HG03064 (cell line): ENCODE results near the gene LMO7.
"Not testable (repeated sequence)": the region's sequence is repeated elsewhere in the genome, so short reads cannot be mapped to it uniquely, and the experiment has no call there.

Source experiments
- ATAC-seq: cut with Tn5 transposase; IDR thresholded peaks from one replicate; pipeline ENCODE4 v1.9.1; 2021; ENCODE audit warnings: low read depth; ENCODE audit not compliant: unreplicated experiment

Gene LMO7

DNA sequence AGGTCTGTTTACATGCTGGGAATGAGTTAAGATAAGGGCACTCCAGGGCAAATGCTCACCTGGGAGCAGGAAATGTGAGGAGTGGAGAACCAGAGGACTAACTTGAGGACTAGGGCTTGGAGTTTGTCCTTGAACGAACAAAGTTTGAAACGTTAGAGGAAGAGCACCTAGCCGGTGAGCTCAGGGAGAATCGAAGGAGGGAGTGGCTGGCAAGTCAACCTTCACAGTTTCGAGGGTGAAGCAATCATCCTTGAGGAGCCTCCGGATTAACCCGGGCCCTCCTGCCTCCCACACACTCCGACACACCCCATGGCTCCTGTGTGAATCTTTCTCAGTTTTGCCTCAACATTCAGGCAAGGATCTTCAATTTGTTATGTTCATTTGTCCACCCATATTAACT is 58.6 kb downstream of the LMO7 start:
- ATAC-seq, result no peak

DNA sequence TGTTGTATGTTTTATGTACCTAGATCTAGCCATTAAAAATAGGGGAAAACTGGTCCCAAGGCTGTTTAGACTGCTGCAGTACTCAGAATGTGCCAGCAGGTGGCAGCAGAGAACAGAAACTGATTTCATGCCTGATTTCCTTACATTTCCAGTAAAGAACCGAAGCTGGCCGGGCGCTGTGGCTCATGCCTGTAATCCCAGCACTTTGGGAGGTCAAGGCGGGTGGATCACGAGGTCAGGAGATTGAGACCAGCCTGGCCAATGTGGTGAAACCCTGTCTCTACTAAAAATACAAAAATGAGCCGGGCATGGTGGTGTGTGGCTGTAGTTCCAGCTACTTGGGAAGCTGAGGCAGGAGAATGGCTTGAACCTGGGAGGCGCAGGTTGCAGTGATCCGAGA is 59.8 kb downstream of the LMO7 start:
- ATAC-seq, result not testable (repeated sequence)

DNA sequence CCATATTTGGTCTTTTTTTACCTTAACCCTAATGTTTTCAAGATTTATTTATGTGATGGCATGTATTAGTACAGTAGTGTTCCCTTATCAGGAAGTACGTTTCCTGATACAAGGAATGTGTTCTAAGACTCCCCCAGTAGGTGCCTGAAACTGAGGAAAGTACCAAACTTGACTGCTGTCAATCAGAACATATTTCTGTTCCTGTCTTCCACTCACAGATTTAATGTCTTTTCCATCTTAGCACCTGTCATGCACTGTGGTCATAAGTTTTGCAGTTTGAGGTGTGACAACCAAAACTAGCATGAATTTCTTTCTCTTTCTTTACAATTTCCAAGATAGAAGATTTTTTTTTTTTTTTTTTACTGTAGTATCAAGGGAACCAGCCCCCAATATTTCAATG is 62.9 kb downstream of the LMO7 start:
- ATAC-seq, result no peak

DNA sequence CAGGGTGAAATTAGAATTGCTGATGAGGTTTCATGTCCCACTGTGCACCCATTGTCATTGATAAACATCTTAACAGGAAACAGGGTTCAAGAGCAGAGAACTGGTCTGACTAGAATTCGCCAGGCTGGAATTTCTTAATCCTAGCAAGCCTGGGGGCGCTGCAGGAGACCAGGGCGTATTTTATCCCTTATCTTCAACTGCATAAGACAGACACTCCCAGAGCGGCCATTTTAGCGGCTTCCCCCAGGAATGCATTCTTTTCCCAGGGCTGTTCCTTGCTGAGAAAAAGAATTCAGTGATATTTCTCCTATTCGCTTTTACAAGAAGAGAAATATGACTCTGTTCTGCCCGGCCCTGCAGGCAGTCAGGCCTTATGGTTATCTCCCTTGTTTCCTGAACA is 63.6 kb downstream of the LMO7 start:
- ATAC-seq, result not testable (repeated sequence)

DNA sequence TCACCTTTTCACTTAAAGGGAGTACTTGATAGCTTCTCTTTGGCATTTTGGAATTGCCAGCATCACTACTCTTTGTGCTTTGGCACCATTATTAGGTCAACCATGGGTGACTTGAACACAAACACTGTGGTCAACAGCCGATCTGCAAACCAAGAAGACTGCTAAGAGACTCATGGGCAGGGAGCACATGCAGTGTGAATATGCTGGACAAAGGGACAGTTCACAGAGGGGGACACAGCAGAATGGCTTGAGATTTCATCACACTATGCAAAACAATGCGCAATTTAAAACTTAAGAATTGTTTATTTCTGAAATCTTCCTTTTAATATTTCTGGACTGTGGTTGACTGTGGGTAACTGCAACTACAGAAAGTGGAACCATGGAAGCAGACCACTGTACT is 64.4 kb downstream of the LMO7 start:
- no peak for ATAC-seq

DNA sequence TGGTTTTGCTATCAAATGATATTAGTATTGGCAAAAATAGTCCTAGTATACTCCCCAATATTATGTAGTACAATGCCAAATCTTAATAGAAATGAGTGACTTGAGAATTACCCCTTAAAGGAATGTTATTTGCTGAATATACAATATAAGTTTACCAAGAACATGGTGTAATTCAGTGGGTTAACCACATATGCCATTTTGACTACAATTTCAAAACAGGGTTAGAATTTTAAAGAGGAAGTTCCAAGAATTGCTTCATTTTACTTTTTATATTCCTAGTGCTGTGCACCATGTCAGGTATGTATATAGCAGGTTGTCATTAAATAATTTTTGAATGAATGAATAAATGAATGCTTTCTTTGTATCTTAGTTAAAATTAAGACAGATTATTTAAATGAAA is 66.3 kb downstream of the LMO7 start:
- ATAC-seq, result no peak

DNA sequence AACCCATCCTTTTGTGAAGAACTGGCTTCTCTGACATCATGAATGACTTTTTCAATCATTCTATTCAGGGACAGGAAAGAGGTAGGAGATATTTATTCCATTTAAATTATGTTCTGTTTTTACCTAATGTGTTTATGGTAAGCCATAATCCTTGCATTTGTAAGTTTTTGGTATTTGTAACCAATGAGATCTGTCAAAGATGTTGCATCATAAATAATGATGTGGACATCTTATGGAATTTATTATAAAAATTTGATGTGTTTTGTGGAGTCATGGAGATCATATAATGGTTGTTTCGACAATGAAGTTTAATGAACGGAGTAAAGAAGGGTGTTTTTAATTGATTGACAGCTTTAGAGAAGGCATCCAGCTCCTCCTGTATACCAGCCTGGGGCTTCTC is 67.6 kb downstream of the LMO7 start:
- no peak for ATAC-seq

DNA sequence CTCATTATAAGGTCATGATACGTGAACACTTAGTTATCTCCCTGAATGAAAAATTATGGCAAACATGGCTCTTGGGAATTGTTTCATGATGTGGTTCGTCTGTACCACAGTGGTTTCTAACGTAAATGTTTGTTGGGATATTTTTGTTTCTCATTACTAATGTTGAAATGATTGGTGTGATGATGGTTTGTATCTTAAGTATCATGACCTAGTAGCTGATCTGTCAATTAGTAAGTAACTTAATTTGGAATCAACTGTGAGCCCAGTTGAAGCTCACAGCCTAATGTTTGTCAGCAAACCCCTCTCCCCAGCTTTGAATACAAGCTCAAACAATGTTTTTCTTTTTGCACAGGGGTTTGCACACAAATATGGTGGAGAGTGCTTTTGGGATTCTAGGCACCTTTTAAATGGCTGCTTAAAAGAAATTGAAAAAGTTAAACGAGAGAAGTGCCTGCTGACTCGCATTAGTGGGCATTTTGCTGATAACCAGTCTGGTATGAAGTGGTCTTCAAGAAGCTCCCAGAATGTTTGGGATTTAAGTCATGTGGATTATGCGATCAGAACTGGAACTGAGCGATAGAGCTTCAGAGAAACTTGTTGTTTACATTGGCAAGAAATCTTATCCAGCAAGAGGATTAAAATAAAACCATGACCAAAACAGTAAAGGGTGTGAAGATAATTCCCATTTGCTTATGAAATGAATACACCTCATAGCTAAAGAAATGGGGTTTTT is 68.2 kb downstream of the LMO7 start:
- ATAC-seq, result no peak

DNA sequence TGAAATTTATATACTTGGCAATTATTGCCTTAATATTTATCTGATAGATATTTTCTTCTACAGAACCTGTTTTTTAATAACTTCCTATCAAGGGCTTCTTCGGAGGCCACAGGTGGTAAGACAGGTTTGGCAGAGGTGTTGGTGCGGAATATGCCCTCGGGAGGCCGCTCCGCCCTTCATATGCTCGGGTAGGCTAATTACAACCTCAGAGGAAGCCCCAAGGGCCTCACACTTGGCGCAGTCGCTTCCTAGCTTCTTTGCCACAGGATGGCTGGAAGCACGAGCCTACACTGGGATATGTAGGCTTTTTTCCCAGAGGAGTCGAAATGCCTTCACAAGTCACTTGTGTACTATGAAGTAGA is 68.8 kb downstream of the LMO7 start:
- ATAC-seq, result no peak

DNA sequence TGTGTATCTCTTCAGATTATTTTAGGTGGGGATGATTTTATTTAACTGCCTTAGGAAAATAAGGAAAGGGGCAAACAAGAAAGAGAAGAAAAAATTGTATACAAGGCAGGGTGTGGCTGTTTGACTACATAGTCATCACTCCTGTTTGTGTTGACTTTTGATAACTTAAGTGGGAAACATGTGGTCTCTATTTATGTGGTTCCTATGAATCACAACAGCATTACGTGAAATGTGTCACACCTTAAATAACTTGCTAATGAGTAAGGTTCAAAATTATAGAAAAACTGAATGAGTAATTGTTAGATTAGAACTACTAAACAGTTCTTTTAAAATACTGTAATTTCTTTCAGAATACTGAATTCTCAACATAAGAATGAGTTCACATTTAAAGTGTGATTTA is 69.3 kb downstream of the LMO7 start:
- no peak for ATAC-seq

DNA sequence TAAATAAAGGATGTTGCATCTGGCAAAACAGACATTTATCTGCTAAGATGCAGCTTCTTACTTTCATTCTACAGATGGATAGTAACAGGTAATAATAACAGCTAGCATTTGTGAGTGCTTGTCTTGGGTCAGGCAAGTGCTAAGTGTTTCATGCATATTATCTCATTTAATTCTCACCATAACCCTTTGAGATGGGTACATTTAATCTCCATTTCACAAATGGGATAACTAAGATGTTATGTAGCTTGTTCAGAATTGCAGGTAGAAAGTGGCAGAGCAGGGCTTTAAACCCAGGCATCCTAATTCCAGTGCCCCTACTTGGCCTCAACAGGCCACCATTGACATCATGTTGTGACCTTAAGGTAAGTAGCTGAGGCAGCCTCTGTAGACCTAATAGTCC is 69.8 kb downstream of the LMO7 start:
- no peak for ATAC-seq

DNA sequence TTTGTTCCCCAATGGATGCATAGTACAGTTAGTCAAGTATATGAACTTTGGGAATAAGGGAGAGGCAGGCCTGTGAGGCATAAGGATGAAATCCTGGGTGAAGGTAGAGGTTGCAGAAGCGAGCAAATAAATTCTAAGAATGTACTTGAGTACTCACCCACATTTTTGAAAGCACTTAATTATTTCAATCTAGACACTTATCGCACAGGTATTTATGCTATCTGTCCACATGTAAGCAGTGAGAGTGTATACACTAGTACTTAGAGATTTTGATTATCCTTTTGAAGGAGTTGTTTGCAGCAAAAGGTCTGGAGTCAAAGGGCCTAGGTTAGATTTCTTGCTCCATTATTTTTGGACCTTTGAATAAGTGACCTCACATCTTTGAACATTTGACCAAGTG is 77.7 kb downstream of the LMO7 start:
- ATAC-seq, result no peak

DNA sequence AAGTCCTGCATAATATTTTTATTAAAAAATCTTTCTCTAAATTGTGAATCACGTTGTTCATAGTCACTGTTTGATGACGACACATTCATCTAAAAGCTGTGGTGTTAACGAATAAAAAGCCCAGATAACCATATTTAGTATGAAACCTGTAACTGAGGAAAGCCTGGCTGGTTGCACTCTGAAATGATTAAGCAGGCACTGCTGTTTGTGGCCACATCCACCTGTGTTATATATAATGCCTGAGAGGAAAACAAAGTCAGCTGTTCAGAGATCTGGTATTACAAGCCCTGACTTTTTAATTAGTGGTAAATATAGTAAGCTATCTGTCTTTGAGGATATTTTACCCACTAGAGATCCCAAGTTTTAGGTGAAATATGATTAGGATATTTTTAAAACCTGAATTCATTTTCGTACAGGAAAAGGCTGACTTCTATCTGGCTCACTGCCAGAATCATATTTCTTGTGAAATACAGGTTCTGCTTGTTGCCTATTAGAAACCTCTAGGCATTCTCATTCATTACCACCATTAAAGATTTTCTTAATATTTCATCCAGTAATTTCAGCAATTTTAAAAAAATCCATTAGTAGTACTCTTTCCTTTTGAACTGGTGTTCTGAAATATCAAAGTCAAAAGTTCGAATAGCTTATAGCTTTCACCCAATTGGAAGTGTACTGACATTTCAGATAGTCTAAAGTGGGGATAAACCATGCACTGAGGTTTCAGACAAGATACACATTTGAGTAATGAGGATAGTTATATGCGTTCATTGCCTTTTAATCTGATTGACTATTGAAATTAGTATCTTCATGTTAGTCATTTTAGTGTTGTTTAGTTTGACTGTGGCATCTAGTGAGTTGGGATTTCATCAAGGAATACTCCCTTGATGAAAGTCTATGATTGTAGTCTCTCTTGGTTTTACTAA is 79.7 kb downstream of the LMO7 start:
- peak; percentile 94 for ATAC-seq

DNA sequence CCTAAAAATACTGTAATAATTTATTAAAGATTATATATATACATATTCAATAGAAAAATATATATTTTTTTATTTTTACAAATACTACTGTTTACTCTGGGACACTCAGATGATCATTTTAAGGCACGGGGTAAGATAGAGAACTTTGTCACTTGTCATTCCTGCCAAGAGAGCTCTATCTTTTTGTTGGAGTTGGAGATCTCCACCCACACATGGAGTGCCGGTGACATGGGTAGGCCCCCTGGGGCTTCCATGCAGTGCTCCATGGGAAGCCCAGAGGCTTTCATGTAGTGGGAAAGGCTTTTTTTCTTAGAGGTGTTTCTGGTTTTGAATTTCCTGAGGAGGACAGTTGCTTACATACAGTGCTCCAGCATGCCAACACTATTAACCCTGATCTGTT is 81.4 kb downstream of the LMO7 start:
- ATAC-seq, result no peak

DNA sequence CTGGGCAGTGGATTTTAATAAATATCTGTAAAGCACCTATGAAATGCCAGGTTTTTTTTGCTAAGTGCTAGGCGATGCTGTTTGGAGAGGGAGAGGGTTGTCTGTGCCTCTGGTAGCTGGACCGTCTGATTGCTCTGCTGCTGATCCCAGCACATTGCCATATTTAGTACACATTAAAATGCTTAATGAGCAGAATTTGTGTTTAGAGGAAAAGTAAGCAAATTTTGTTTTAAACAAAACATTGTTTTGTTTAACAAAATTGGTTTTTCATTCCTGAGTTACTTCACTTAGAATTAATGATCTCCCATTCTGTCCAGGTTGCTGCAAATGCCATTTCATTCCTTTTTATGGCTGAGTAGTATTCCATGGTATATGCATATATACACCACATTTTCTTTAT is 85.2 kb downstream of the LMO7 start:
- ATAC-seq, result no peak

DNA sequence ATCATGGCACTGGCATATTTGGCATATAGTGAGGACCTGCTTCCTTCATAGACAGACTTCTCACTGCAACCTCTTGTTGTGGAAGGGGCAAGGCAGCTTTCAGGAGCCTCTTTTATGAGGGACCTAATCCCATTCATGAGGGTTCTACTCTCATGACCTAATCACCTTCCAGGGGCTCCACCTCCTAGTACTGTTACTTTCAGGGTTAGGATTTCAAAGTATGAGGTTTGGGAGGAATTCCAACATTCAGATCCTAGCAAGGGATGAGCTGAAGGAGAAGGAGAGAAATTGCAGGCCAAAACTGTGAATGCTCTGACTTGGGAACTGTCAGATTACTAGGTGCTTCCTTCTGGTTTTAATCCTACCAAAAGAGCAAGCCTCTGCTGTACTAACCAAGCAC is 87.8 kb downstream of the LMO7 start:
- ATAC-seq, result no peak

DNA sequence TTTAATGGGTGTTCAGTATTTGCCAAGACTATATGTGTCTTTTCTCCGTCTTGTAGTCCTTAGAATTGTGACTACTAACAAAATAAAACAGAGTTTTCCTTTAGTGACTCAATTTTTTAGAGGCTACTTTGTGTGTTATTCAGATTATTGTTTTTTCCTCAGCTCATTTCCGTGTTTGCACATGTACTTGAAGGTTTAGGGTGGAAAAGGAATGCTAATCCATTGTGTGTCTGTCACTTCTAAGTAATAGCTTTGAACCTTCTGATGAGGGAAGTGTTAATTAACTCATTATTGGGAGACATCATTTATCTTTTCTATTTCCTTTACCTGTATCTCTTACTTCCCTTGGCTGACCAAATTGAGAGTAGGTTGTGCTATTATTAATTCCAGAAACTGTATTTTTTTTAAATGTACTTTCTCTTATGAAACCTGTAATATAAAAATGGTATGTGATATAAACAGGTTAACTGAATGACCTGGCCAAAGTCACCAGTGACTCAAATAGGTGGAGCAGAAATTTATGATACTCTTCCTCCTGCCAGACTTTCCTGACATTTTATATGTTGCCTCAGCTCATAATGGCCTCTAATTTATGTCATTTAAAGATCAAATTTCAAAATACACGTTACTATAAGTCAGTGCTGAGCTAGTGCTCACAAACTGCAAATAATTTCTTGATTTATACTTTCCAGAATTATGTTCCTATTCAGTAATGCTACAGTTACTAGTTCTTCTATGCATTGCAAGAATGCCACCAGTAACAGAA is 88.8 kb downstream of the LMO7 start:
- ATAC-seq, result no peak

DNA sequence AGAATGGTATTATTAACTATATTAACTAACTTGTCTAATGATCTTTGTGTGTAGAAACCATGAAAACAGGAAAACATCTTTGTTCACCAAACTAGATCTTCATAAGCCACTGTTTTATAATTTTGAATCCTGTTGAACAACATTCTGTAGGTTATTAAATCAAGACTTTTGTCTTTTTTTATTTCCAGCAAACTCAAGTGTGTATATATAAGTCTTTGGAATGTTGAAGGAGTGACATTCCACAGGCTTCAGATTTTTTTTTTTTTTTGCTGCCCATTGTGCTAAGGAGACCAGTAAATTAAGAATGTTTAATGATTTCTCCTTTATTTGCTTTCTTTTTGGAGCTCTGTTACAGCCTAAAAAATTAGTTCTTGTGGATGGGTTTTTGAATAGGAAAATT is 89.6 kb downstream of the LMO7 start:
- ATAC-seq, result no peak

DNA sequence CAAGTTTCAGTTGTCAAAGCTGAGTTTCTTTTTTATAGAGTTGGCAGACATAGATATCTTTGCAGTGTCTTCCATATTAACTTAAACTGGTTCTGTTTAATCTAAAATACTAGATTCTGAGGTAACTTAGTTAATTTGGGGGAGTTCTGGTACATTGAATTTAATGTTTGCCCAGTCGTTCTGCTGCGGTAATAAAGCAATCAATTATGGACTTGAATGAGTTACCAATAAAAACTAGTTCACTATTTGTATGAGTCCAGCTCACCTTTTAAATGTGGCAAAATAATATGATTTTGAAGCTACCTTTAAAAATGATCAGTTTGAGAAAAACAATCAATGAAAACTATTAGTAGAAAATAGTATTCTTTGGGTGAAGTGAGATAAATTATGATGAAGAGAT is 90.2 kb downstream of the LMO7 start:
- ATAC-seq, result no peak

DNA sequence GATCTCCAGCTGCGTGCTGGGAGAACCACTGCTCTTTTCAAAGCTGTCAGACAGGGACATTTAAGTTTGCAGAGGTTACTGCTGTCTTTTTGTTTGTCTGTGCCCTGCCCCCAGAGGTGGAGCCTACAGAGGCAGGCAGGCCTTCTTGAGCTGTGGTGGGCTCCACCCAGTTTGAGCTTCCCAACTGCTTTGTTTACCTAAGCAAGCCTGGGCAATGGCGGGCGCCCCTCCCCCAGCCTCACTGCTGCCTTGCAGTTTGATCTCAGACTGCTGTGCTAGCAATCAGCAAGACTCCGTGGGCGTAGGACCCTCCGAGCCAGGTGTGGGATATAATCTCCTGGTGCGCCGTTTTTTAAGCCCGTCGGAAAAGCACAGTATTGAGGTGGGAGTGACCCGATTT is 97.0 kb downstream of the LMO7 start:
- not testable (repeated sequence) for ATAC-seq

DNA sequence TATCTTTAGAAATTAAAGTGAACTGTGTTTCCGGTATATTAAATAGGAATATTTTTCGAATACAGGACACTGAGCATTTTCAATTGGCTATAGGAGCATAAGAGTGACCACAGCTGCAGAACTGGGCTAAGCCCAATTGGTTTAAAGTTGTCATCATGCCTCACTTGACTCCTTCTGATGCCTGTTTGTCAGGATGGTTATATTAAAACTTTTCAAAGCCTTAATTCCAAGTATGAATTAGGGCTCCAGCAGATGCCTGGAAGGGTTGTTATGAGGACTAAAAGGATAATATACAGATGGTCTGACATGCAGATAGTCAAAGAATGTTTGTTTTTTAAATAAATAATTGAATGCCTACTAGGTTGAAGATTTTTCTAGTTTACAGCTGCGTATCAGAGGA is 100.0 kb downstream of the LMO7 start:
- no peak for ATAC-seq
